Brain microvascular endothelial cell (primary cell): ENCODE results near the gene IGSF21.

Source experiments
- DNase-seq: peaks from one replicate; pipeline ENCODE4 v3.0.0-alpha.2; 2020
- H3K27ac ChIP-seq: fragments of 250-450 bp; sonication (Bioruptor Pico); 2 replicates; pipeline ENCODE4 v1.5.1; 2020; ENCODE audit warnings: mild to moderate bottlenecking, moderate library complexity
- H3K27me3 ChIP-seq: fragments of 250-450 bp; sonication (Bioruptor Pico); replicated peaks from 2 replicates; pipeline ENCODE4 v1.5.1; 2020; ENCODE audit warnings: mild to moderate bottlenecking
- H3K36me3 ChIP-seq: fragments of 250-450 bp; sonication (Bioruptor Pico); replicated peaks from 2 replicates; pipeline ENCODE4 v1.5.1; 2020; ENCODE audit warnings: mild to moderate bottlenecking
- H3K4me3 ChIP-seq: 2 replicates; pipeline ENCODE4 v1.5.1; 2011; ENCODE audit warnings: low read depth, mild to moderate bottlenecking, control low read depth, low read length, moderate library complexity
- in situ Hi-C: cut with HindIII; loops from 2 replicates; pipeline ENCODE4 v1.10.0; 2017; ENCODE audit warnings: low sequenced_read_pairs, low pct_ligation_motif_present
- TF ChIP-seq, protein P1 (sequence below): IDR thresholded peaks from 2 replicates; pipeline ENCODE4 v1.5.1; 2011; ENCODE audit warnings: low read depth, mild to moderate bottlenecking, moderate library complexity, low read length, control low read depth, inconsistent platforms; ENCODE audit errors: missing control alignments

Gene IGSF21

DNA sequence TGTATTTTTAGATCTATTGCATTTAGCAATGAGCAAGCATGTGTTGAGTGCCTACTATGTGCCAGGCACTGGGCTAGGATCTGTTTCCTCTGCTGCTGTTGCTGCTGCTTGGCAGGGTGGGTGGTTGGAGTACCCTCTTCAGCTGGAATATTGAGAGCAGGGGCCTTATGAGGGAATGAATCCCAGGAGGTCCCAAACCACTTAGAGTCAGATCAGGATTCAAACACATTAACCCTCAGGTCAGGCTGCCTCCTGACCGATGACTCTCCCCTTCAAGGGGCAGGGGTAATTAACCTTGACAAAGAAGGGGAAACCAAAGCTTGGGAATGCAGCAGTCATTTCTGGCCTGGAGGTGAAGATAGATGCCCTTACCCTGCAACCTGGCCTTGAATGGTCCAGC lies 138.0 kb downstream of the IGSF21 start:
- no peak for DNase-seq

DNA sequence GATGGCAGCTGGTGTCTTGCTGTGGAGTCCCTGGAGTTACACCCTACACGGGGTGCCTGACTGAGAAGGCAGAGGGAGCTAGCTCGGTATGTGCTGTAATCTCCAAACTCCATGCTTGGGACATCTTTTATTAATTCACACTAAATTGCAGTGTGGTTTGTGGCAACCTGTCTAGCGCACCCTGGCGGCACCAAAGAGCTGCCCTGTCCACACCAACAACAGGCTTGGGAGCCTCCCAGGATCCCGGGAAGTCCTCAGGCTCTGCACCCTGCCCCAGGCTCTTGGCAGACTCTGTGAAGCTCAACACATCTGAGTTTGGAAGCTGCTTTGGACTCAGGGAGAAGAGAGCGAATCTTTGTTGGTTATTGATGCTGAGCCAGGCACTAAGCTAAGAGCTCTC lies 138.9 kb downstream of the IGSF21 start:
- TF ChIP-seq, protein P1, sequence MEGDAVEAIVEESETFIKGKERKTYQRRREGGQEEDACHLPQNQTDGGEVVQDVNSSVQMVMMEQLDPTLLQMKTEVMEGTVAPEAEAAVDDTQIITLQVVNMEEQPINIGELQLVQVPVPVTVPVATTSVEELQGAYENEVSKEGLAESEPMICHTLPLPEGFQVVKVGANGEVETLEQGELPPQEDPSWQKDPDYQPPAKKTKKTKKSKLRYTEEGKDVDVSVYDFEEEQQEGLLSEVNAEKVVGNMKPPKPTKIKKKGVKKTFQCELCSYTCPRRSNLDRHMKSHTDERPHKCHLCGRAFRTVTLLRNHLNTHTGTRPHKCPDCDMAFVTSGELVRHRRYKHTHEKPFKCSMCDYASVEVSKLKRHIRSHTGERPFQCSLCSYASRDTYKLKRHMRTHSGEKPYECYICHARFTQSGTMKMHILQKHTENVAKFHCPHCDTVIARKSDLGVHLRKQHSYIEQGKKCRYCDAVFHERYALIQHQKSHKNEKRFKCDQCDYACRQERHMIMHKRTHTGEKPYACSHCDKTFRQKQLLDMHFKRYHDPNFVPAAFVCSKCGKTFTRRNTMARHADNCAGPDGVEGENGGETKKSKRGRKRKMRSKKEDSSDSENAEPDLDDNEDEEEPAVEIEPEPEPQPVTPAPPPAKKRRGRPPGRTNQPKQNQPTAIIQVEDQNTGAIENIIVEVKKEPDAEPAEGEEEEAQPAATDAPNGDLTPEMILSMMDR, result no peak
- DNase-seq, result no peak
- in situ Hi-C loops, result no loop called here
- no peaks in the 10 kb centered on the region for H3K36me3 ChIP-seq
- no peaks in the 10 kb centered on the region for H3K27me3 ChIP-seq
- H3K4me3 ChIP-seq, result no peak overlapping the region
- no peak overlapping the region for H3K27ac ChIP-seq

More for the DNA sequence above, 138.0 kb downstream of the IGSF21 start:
- H3K36me3 ChIP-seq, result no peaks in the 10 kb centered on the region
- H3K27me3 ChIP-seq, result no peaks in the 10 kb centered on the region
- no peak overlapping the region for H3K4me3 ChIP-seq
- in situ Hi-C loops, result no loop called here
- no peak overlapping the region for H3K27ac ChIP-seq
- TF ChIP-seq, protein P1, result no peak

DNA sequence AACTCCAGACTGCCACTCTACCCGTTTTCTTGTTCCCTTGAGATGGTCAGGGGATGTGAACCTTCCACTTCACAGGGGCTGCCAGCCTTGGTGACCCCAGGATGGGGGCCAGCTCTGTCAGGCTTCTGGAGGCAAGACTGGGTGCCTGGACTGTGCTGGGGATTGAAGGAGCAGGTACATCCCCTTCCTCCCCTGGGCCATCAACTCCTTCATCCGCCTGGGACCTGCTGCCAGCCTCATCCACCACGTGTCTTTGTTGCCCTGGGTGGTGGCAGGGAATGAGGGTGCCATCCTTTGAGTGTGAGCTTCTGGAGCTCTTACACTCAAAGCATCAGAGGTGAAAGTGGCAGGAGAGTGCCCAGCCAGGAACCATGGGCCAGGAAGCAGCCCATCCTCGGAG lies 139.6 kb downstream of the IGSF21 start:
- no peak overlapping the region for H3K27ac ChIP-seq
- in situ Hi-C loops, result no loop called here
- H3K4me3 ChIP-seq, result no peak overlapping the region
- no peaks in the 10 kb centered on the region for H3K36me3 ChIP-seq
- no peak for DNase-seq
- TF ChIP-seq, protein P1, result no peak
- H3K27me3 ChIP-seq, result no peaks in the 10 kb centered on the region

DNA sequence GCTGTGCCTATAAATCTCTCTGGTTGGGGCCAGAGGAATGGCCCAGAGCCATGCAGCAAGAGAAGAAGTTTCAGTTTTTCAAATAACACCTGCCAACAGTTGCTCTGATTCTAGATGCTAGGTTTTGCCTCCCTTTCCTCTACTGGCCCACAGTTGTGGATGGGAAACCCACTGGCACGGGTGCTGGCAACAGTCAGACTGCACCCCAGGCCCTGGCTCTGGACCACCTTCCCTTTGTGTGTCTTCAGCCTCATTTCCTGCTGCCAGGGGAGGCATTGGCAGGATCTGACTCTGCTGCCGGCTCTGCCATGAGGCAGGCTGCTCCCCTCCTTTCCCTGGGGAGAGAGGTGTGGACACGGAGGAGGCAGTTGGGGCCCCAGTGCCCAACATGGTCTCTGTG lies 142.0 kb downstream of the IGSF21 start:
- no peak for DNase-seq
- H3K27ac ChIP-seq, result no peak overlapping the region
- in situ Hi-C loops, result no loop called here
- TF ChIP-seq, protein P1, result no peak
- H3K27me3 ChIP-seq, result no peaks in the 10 kb centered on the region
- H3K36me3 ChIP-seq, result no peaks in the 10 kb centered on the region
- no peak overlapping the region for H3K4me3 ChIP-seq

DNA sequence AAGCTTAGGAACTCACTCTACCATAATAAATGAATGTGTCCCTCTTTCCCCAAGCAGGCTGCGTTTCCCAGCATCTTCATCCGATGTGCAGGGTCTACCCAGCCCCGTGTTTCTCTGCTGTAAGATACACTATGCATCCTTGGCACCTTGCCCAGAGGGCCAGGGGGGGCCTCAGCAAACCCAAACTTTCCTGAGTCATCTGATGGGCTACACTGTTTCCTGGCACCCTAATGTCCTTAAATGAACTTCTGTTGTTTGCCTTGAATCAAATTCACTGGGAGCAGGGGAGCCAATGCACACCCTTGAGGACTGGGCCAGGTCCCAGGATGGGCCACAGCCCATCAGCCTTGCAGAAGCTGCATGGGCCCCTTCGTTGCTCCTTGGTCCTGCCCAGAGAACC lies 145.5 kb downstream of the IGSF21 start:
- no peaks in the 10 kb centered on the region for H3K36me3 ChIP-seq
- no peak overlapping the region for H3K27ac ChIP-seq
- TF ChIP-seq, protein P1, result no peak
- H3K27me3 ChIP-seq, result no peaks in the 10 kb centered on the region
- H3K4me3 ChIP-seq, result no peak overlapping the region
- in situ Hi-C loops, result no loop called here
- DNase-seq, result no peak
